ENCODE measurements around the gene PPP2R2B.

PPP2R2B gene

DNA sequence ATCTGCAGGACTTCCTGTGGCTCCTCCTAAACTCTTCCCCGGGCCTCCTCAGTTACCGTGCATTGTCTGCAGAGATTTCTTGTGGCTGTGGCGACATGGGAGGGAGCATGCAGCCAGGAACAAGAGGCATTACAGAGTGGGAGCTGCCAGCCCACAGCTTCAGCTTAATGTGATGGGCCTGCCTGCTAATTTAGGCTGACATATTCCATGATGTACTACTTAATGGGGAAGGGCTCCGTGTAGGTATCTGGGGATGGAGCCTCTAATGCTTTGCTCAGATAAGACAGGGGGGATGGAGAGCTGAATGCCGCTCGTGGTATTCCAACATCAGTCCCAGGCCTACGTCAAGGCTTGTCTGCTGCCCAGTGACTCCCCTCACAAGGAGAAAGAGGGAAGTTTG is 225.0 kb downstream of the PPP2R2B start:
- Histone ChIP-seq H2AFZ (ENCODE audit: low read depth, low read length) (no peak overlapping the region), H3K9me3 (ENCODE audit: low read length) (no peaks in the 10 kb centered on the region), H3K27me3 (ENCODE audit: insufficient read depth, low read length) (no peaks in the 10 kb centered on the region), H3K4me3 (ENCODE audit: low read length) (no peak overlapping the region), H3K36me3 (ENCODE audit: insufficient read depth, low read length) (peaks cover 3% of the 10 kb centered on the region), H3K4me1 (ENCODE audit: insufficient read depth, low read length) (no peaks in the 10 kb centered on the region)

DNA sequence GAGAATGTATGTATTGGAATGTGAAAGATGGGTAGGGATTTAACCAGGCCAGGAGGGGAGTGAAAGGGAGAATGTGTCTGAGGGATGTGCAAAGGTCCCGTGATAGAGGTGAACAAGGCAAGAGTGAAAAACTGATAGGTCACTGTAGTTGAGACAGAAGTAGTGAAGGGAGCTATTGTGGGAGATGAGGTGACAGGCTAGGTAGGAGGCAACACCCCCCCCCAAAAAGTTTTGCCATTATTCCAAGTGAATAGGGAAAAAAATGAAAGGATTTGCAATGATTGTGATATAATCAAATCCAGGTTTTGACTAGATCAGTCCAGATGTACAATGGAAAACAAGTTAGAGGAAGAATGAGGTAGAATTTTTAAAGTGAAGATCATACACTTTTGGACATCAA is 226.0 kb downstream of the PPP2R2B start:
- Histone ChIP-seq H3K36me3 (ENCODE audit: insufficient read depth, low read length) (peaks cover 6% of the 10 kb centered on the region), H3K9me3 (ENCODE audit: low read length) (no peaks in the 10 kb centered on the region), H3K4me3 (ENCODE audit: low read length) (no peak overlapping the region)

DNA sequence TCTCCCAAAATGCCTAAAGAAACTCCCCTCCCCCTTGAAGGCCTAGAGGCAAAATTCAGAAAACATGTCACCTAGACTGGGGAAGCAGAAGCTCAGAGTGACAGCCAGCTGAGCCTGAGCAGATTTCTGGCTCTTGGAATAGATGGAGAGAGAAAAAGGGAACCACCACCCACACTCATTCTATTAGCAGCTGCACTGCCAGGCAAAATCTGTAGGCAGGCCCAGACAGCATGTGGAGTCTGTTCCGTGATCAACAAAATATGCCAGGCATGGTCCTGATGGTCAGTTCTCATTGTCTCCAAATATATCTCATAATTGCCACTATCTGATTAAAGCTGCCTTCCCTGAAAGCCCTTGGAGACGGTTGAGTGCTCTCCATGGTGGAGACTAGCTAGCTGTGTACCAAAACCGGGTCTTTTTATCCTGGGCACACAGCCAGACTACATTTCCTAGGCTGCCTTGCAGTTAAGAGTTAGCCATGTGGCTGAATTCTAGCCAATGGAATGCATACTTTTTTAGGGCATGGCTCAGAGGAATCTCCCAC is 230.8 kb downstream of the PPP2R2B start:
- Histone ChIP-seq H3K36me3 (ENCODE audit: insufficient read depth, low read length) (peaks cover 6% of the 10 kb centered on the region), H3K9me3 (ENCODE audit: low read length) (no peaks in the 10 kb centered on the region), H3K4me3 (ENCODE audit: low read length) (no peak overlapping the region), H2AFZ (ENCODE audit: low read depth, low read length) (no peak overlapping the region), H3K4me1 (ENCODE audit: insufficient read depth, low read length) (no peaks in the 10 kb centered on the region), H3K27me3 (ENCODE audit: insufficient read depth, low read length) (no peaks in the 10 kb centered on the region)

More for the DNA sequence above, 226.0 kb downstream of the PPP2R2B start:
- no peaks in the 10 kb centered on the region for H3K4me1 ChIP-seq (ENCODE audit: insufficient read depth, low read length)
- no peak overlapping the region for H2AFZ ChIP-seq (ENCODE audit: low read depth, low read length)
- H3K27me3 ChIP-seq (ENCODE audit: insufficient read depth, low read length): no peaks in the 10 kb centered on the region

DNA sequence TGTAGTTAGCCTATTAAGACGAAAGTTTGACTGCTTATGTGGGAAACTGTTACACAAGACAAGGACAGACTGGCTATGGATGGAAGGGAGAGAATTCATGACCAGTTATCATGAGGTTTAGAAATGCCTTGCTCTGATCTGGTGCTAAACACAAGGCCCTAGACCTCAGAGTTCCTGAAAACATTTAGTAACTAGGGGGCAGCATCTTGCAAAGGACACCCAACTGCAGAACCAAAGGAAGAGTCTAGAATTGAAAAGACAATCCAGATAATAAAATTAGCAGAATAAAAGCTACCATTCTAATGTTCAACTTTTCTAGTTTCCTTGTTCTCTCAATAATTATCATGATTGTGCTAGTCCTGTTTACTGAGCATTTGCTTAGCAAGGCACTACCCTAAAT is 232.1 kb downstream of the PPP2R2B start:
- H3K9me3 ChIP-seq (ENCODE audit: low read length): no peaks in the 10 kb centered on the region
- no peaks in the 10 kb centered on the region for H3K27me3 ChIP-seq (ENCODE audit: insufficient read depth, low read length)
- H2AFZ ChIP-seq (ENCODE audit: low read depth, low read length): no peak overlapping the region

DNA sequence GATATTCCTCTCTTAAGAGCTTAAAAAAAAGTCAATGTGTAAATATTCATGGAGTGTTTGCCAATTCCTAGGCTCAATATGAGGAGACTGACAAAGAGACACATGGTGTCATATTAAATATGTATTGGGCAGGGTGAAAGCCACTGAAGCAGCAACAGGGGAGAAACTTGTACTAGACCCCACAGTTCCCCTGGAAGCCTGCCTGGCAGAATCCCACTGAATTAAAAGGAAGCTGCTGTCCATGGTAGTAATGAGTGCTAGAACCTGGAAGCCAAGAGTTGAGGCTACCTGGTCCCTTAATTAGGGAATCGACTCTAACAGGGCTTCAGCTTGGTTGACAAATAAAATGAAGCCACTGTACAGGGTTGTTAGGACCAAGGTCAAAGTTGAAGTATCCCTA is 233.2 kb downstream of the PPP2R2B start:
- H3K36me3 ChIP-seq (ENCODE audit: insufficient read depth, low read length): peaks cover 6% of the 10 kb centered on the region
- H3K4me3 ChIP-seq (ENCODE audit: low read length): no peak overlapping the region

More for the DNA sequence above, 232.1 kb downstream of the PPP2R2B start:
- Histone ChIP-seq H3K4me3 (ENCODE audit: low read length) (no peak overlapping the region), H3K4me1 (ENCODE audit: insufficient read depth, low read length) (no peaks in the 10 kb centered on the region), H3K36me3 (ENCODE audit: insufficient read depth, low read length) (peaks cover 6% of the 10 kb centered on the region)

DNA sequence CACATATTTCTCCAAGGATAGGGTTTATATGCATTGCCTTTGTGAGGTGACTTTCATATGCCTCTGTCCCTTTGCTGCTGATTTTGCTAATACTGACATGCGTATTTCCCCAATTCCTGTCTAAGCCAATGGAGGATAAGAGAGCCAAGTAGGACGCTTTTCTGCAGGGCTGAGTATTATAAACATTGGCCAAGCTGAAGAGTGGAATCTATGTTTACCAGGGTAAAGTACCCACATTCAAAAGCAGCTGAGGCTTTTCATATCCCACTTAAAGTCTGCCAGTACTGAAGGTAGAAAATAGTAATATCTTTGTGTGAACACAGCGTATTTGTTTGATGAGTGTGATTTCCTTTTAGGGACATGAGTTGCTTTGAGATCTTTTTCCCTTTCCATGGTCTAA is 233.7 kb downstream of the PPP2R2B start:
- H3K4me3 ChIP-seq (ENCODE audit: low read length): no peak overlapping the region
- peaks cover 3% of the 10 kb centered on the region for H3K4me1 ChIP-seq (ENCODE audit: insufficient read depth, low read length)
- H3K27me3 ChIP-seq (ENCODE audit: insufficient read depth, low read length): no peaks in the 10 kb centered on the region
- H2AFZ ChIP-seq (ENCODE audit: low read depth, low read length): no peak overlapping the region
- peaks cover 6% of the 10 kb centered on the region for H3K36me3 ChIP-seq (ENCODE audit: insufficient read depth, low read length)
- no peaks in the 10 kb centered on the region for H3K9me3 ChIP-seq (ENCODE audit: low read length)

More for the DNA sequence above, 233.2 kb downstream of the PPP2R2B start:
- no peaks in the 10 kb centered on the region for H3K9me3 ChIP-seq (ENCODE audit: low read length)
- H3K4me1 ChIP-seq (ENCODE audit: insufficient read depth, low read length): peaks cover under 1% of the 10 kb centered on the region
- no peaks in the 10 kb centered on the region for H3K27me3 ChIP-seq (ENCODE audit: insufficient read depth, low read length)
- no peak overlapping the region for H2AFZ ChIP-seq (ENCODE audit: low read depth, low read length)

DNA sequence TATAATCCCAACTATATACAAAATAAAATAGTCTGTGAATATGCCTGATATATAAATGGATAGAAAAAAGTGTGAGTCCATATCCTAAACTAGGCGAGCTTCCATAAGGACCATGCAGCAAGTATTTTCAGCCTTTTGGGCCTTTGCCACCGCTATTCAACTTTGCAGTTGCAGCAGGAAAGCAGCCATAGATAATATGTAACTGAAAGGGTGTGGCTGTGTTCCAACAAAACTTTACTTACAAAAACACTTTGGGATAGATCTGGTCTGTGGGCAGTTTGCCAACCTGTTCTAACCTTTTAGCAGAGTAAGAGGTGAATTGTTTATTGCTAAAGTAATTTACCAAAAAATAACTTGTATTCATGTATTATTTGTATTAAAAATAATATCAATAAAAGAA is 234.8 kb downstream of the PPP2R2B start:
- peaks cover 3% of the 10 kb centered on the region for H3K4me1 ChIP-seq (ENCODE audit: insufficient read depth, low read length)
- no peak overlapping the region for H2AFZ ChIP-seq (ENCODE audit: low read depth, low read length)
- peaks cover 3% of the 10 kb centered on the region for H3K36me3 ChIP-seq (ENCODE audit: insufficient read depth, low read length)
- H3K27me3 ChIP-seq (ENCODE audit: insufficient read depth, low read length): no peaks in the 10 kb centered on the region
- H3K4me3 ChIP-seq (ENCODE audit: low read length): no peak overlapping the region
- no peaks in the 10 kb centered on the region for H3K9me3 ChIP-seq (ENCODE audit: low read length)

DNA sequence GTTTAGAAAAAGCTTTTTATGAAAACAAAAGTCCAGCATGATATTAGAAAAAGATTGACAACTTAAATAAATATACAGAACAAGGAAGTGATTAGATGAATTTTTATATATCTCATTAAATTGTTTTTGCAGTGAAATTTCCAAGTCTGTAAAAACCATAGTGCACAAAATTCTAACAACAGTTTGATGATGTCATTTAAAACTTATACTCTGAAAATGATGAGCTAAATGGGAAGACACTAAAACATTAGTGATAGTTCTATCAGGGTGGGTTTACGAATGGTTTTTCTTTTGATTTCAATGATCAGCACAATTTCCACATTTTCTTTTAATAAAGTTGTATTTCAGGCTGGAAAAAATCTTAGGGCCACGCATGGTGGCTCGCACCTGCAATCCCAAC is 236.1 kb downstream of the PPP2R2B start:
- Histone ChIP-seq H3K4me1 (ENCODE audit: insufficient read depth, low read length) (peaks cover 3% of the 10 kb centered on the region), H3K4me3 (ENCODE audit: low read length) (no peak overlapping the region), H2AFZ (ENCODE audit: low read depth, low read length) (no peak overlapping the region), H3K9me3 (ENCODE audit: low read length) (no peaks in the 10 kb centered on the region), H3K27me3 (ENCODE audit: insufficient read depth, low read length) (no peaks in the 10 kb centered on the region), H3K36me3 (ENCODE audit: insufficient read depth, low read length) (no peaks in the 10 kb centered on the region)

DNA sequence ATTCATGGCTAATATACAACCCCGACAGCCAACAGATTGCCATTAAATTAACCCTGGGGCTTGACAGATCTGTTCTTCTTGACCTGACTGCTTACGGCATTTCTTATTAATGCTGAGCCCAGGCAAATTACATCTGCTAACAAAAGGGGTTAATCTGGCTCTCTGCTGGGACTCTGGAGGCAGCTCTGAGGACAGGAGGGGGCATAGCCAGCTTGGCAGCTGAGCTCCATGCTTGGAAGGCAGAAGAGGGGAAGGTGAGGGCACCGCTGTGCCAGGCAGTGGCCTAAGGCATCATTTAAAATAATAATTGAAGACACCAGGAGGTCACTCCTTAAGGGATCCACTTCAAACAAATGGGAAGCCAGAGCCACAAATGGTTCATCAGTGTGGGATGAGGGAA is 236.6 kb downstream of the PPP2R2B start:
- H3K27me3 ChIP-seq (ENCODE audit: insufficient read depth, low read length): no peaks in the 10 kb centered on the region
- H2AFZ ChIP-seq (ENCODE audit: low read depth, low read length): no peak overlapping the region
- H3K4me1 ChIP-seq (ENCODE audit: insufficient read depth, low read length): peaks cover 3% of the 10 kb centered on the region
- no peaks in the 10 kb centered on the region for H3K9me3 ChIP-seq (ENCODE audit: low read length)
- no peak overlapping the region for H3K4me3 ChIP-seq (ENCODE audit: low read length)
- no peaks in the 10 kb centered on the region for H3K36me3 ChIP-seq (ENCODE audit: insufficient read depth, low read length)

DNA sequence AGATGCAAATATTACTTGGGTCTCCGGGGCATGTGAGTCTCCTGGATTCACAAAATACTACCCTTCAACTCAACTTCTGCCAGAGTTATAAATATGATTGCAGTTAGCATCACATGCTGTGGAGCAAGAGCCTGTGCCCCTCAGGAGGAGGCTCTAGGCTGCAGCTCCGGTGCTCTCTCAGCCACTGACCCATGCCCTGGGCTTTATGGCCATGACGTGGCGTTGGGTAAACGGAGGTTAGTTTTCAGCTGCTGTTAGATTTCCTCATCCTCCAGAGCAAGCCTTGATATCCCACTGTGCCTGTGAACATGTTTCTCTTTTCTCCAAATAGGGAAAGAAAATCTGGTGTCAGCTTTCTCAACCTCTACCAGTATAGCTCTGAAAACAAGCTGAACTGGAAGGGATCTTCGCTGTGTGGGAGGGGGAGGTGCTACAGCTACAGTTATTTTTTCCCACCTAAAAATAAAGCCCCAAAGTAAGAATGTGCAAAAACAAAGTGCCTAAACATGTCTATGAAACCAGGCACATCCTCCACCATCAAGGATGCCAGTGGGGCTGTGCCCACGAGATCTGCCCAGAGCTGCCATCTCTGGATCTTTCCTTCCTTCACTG is 238.2 kb downstream of the PPP2R2B start:
- Histone ChIP-seq H2AFZ (ENCODE audit: low read depth, low read length) (no peak overlapping the region), H3K4me1 (ENCODE audit: insufficient read depth, low read length) (peaks cover 3% of the 10 kb centered on the region), H3K27me3 (ENCODE audit: insufficient read depth, low read length) (no peaks in the 10 kb centered on the region), H3K9me3 (ENCODE audit: low read length) (no peaks in the 10 kb centered on the region), H3K36me3 (ENCODE audit: insufficient read depth, low read length) (no peaks in the 10 kb centered on the region), H3K4me3 (ENCODE audit: low read length) (no peak overlapping the region)

DNA sequence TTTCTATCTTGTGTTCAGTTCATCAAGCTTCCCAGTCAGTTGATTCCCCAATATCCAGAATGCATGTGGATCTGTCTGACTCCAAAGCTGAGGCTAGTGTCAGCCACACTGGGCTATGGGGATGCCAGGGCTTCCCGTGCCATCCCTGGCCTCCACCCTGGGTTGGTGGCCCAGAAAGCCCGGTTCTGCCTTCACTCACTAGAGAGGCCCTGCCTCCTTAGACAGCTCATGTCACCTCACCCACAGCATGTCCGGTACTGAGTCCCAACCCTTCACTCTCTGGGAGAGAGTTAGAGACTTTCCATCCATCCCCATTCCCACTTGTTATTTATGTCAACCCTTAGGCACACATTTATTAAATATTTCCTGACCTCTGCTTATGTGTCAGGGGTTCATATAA is 243.1 kb downstream of the PPP2R2B start:
- Histone ChIP-seq H3K27me3 (ENCODE audit: insufficient read depth, low read length) (no peaks in the 10 kb centered on the region), H3K36me3 (ENCODE audit: insufficient read depth, low read length) (no peaks in the 10 kb centered on the region), H3K9me3 (ENCODE audit: low read length) (no peaks in the 10 kb centered on the region), H2AFZ (ENCODE audit: low read depth, low read length) (no peak overlapping the region), H3K4me3 (ENCODE audit: low read length) (no peak overlapping the region), H3K4me1 (ENCODE audit: insufficient read depth, low read length) (peaks cover 16% of the 10 kb centered on the region)

DNA sequence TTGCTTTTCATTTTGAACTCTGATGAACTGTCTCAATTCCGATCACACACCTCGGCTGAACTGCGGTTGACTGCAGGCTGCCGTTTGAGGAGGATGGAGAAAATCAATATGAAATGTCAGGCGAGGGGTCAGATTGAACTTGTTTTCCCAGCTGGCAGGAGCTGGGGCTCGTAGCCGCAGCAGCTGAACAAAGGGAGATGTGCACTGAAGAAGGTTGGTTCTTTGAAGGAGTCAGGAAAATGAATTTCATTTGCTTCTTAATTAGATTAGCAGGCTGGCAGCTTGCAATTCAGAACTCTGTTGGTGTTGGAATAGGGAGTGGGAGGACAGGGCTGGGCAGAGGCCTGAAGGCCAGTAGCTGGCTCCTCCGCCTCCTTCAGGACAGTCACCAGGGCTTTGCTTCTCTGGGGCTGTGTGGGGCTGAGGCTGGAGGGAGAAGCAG is 245.2 kb downstream of the PPP2R2B start:
- Histone ChIP-seq H3K4me1 (ENCODE audit: insufficient read depth, low read length) (peaks cover 13% of the 10 kb centered on the region), H3K36me3 (ENCODE audit: insufficient read depth, low read length) (no peaks in the 10 kb centered on the region), H3K4me3 (ENCODE audit: low read length) (peak overlapping the region; percentile 6), H3K27me3 (ENCODE audit: insufficient read depth, low read length) (no peaks in the 10 kb centered on the region), H3K9me3 (ENCODE audit: low read length) (no peaks in the 10 kb centered on the region), H2AFZ (ENCODE audit: low read depth, low read length) (no peak overlapping the region)

DNA sequence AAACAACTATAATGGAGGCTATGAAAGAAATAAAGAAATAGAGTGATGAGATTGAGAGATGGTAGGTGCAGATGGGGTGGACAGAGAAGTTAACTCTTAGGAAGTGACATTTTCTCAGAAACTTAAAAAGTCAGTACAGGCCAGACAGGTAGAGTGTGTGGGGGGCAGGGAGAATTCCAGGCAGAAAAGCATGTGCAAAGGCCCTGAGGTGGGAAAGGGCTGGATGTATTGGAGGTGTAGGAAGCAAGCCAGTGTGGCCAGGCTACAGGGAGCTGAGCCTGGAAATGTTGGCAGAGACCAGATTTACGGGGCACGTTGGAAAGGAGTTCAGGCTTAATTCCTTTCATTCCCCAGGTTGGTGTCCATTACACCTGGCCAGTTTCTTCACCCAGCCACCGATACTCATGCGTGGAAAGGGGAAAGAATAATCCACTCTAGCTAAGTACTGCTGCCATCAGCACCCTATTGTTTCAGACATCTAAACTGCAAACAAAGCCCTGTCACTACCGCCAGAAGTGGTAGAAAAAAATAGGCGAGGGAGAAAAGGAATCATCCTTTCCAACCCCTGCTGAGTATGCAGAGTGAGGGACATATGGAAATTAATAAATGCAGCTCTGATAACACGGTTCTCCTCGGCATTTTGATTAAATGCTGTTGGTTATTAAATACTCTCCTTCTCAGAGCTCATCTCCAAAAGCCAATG is 245.8 kb downstream of the PPP2R2B start:
- peak overlapping the region; percentile 6 for H3K4me3 ChIP-seq (ENCODE audit: low read length)
- H3K4me1 ChIP-seq (ENCODE audit: insufficient read depth, low read length): peaks cover 13% of the 10 kb centered on the region
- H3K27me3 ChIP-seq (ENCODE audit: insufficient read depth, low read length): no peaks in the 10 kb centered on the region
- no peak overlapping the region for H2AFZ ChIP-seq (ENCODE audit: low read depth, low read length)
- H3K9me3 ChIP-seq (ENCODE audit: low read length): no peaks in the 10 kb centered on the region
- no peaks in the 10 kb centered on the region for H3K36me3 ChIP-seq (ENCODE audit: insufficient read depth, low read length)

Data from neuron (in vitro differentiated cells).